NCI-H2171 (cell line): Measurements from ENCODE around the gene PRDM4.
A peak's percentile ranks its signal among the peaks of the same experiment; 100 is the strongest.

ENCODE experiments used
- DNase-seq: peaks from one replicate; lab custom pipeline; 2025; lab: John Stamatoyannopoulos, UW

Gene PRDM4, protein sequence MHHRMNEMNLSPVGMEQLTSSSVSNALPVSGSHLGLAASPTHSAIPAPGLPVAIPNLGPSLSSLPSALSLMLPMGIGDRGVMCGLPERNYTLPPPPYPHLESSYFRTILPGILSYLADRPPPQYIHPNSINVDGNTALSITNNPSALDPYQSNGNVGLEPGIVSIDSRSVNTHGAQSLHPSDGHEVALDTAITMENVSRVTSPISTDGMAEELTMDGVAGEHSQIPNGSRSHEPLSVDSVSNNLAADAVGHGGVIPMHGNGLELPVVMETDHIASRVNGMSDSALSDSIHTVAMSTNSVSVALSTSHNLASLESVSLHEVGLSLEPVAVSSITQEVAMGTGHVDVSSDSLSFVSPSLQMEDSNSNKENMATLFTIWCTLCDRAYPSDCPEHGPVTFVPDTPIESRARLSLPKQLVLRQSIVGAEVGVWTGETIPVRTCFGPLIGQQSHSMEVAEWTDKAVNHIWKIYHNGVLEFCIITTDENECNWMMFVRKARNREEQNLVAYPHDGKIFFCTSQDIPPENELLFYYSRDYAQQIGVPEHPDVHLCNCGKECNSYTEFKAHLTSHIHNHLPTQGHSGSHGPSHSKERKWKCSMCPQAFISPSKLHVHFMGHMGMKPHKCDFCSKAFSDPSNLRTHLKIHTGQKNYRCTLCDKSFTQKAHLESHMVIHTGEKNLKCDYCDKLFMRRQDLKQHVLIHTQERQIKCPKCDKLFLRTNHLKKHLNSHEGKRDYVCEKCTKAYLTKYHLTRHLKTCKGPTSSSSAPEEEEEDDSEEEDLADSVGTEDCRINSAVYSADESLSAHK

GRCh38 chr12:107760809-107761501 is at the start of gene PRDM4:
TSS of gene PRDM4 (minus strand) at chr12:107761137. CDS start at chr12:107760515, 622 bp downstream.
- peak; percentile 93 for DNase-seq

DNA sequence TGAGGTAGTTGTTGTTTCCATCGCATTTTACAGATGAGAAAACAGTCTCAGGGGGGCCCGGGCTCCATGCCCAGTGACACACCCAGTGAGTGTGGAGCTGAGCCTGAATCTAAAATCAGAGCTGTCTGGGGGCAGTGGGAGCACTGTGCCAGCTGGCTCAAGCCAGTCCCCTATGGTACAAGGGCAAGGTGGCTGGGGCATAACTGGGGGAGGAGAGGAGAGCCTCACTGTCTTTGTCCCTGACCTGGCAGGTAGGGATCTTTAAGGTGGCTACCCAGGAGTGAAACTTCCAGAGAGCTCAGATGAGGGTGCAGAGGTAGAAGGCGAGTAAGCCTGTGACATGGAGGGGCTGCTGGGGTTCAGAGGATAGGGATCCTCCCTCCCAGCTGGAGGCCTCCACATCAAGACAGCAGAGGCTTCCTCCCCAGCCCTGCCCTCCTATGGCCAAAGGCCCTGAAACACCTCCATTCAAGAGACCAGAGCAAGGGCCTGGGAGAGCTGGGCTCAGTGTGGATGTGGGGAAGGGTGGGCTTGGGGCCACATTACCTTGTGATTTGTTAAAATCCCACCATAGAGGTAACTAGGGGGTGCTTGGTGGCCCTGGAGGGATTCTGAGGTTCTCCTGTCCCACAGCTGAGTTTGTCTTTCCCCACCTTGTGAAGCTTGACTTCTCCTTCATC is 46.7 kb upstream of the PRDM4 start:
- DNase-seq = no peak

DNA sequence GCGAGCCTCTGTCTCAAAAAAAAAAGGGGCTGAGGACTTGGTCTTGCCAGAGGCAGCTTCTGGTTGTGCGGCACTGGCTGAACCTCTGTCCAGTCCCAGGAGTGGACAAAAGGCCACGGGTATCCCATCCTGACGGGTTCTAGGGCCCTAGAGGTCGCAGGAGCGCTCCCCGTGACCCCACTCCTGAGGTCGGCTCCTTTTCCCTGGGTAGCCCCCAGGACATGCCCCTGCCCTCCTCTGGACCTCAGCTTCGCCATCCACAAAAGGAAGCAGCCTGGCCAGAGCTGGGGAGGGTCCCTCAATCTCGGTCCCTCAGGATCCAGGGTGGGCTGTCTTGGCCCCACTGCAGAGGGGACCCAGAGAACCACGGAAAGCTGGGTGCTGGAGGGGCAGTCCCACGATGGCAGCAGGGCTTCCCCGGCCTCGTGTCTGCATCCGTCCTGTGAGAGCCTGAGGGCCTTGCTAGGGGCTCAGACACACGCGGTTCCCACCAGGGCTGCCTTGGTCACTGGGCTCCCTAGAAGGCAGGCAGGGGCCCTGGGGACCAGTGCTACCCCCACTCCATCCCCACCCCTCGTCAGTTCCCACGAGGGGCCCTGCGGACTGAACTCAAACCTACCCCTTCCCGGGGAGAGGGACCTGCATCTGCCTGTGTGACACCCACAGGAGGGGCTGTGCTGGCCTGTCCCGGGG is 44.7 kb upstream of the PRDM4 start:
- DNase-seq = no peak

- DNase-seq = no peak
Observed at GRCh38 chr12:107803092-107803491, 42.2 kb upstream of the PRDM4 start.

DNA sequence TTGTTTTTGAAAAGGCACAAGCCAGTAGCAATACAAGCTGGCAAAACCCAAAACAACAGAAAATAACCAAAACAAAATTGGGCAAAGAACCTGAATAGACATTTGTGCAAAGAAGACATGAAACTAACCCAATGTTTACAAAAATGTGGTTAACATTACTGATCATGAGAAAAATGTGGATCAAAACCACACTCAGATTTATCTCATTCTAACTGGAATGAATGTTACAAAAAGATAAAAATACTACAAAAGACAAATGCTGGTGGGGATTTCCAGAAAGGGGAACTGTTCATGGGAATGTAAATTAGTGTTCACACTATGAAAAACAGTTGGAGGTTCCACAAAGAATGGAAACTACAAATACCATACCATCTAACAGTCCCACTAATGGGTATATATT is 40.2 kb upstream of the PRDM4 start:
- DNase-seq = no peak

GRCh38 chr12:107798580-107798979 is 37.6 kb upstream of the PRDM4 start:
- no peak for DNase-seq

DNA sequence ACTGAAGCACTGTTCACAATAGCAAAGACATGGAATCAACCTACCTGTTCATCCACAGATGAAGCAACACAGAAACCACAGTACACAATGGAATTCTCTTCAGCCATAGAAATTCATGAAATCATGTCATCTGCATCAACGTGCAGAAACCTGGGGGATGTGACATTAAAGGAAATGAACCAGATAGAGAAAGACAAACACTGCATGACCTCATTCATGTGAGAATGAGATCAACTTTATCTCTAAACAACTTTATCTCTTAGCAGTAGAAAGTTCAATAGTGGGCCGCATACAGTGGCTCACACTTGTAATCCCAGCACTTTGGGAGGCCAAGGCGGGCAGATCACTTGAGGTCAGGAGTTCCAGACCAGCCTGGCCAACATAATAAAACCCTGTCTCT is 33.5 kb upstream of the PRDM4 start:
- no peak for DNase-seq

GRCh38 chr12:107791465-107792089 is 30.6 kb upstream of the PRDM4 start:
- no peak for DNase-seq

DNA sequence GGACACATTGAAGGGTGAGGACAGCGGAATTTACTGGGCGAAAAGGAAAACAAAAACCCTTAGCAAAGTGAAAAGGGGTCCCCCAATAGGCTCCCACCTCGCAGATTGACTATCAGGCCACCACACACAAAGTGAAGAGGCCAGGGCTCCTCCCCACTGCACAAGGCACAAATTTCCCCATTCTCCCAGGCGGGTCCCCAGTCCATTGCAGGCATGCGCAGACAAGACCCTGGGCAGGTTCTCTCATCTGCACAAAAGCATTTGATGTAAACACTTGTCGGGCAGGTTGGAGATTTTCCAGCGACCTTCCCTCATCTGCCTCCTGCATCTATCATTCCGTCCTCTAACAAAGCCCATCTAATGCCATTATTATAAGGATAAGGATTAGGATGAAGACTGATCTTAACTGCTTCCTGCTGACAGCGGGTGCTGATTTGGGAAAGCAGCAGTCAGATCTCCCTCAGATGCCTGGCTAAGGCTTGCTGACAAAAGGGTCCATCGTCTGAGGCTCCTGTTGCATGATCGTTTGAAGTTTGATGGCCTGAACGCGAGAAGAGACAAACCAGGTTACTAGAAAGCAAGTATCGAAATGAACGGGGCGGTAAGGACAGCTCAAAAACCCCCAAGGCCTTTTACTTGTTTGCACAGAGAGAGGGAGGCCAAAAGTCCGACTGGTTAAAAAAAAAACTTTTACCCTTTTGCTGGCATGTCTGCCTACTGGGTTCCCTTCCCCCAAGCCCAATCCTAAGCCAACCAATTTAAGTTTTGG is 27.9 kb upstream of the PRDM4 start:
- peak; percentile 4 for DNase-seq

DNA sequence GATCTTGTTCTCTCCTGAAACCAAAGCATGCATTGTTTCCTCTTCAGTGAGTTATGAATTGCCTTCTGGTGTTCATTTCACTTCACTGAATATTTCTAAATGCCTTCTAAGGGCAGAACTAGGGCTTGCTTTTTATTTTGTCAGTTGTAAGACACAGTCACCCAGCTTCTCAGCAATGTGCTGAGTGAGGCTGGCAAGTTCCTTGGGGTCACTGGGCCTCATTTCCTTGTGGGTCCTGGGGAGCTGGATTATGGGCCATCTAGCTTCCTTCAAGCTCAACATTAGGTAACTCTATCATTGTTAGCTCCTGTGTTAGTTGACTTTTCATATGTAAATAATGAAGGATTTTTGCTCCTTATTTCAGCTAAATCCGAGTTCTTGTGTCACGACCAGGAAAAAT is 27.3 kb upstream of the PRDM4 start:
- peak; percentile 27 for DNase-seq

GRCh38 chr12:107783406-107784376 is 22.8 kb upstream of the PRDM4 start:
- no peak for DNase-seq

- DNase-seq = no peak
Observed at GRCh38 chr12:107782067-107782466, 21.1 kb upstream of the PRDM4 start.

DNA sequence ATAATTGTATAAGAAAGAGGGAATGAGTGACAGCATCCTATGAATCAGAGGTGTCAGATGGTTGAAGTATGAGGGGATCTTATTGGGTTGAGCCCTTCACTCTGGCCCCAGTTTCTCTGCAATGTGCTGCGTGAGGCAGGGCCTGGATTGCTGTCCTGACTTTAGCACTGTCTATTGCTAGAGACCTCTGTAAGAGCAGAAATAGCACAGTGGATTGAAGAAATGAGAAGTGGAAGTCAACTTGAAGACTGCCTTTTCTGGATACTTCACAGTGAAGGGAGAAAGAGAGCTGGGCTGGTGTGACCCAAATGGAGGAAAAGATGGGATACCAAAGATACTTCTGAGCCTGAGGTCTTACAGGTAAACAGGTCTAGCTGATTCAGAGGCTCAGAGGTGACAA is 19.4 kb upstream of the PRDM4 start:
- no peak for DNase-seq

- DNase-seq = no peak
Observed at GRCh38 chr12:107779077-107779831, 18.3 kb upstream of the PRDM4 start.

DNA sequence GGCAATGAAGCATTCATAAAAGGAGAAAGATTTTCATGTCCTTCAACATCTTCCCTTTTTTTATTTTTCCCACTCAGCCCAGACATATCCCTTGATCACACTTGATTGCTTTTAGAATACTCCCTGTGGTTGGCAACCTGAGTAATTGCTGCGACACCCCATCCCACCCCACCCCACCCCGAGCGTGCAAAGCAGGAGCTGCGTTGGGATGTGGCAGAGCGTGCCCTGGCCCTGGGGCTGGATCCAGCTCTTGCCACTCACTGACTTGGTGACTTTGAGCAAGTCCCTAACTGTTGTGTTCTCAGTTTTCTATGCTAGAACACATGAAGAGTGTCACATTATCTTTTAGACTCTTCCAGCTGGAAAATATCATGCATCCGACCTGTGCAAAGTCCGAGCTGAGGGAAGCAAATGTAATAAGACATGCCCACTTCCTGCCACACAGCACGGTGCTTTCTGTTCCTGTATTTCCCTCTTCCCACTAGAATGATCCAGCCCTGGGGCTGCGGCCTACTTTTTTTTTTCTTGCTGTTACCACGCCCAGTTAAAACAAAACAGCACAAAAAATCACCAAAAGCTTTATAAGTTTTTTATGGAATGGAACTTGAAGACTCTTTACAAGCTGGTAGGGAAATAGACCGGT is 17.6 kb upstream of the PRDM4 start:
- no peak for DNase-seq

DNA sequence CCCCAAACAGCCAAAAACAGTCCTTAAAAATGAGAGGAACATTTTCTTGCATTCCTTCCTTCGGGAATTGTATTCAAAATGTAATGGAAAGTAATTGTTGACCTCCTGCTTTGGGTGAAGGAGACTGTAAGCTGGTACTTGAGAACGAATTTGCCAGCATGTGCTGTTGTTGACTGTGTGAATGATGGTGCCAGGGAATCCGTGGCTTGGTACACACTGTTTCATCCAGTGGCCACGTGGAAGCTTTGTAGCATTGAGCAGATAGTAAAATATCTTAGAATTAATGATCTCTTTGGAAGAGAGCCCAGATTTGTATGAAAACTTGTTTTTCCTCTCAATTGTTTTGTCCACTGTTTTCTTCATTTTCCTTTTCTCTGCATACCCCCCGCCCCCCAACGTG is 15.2 kb upstream of the PRDM4 start:
- DNase-seq = no peak

DNA sequence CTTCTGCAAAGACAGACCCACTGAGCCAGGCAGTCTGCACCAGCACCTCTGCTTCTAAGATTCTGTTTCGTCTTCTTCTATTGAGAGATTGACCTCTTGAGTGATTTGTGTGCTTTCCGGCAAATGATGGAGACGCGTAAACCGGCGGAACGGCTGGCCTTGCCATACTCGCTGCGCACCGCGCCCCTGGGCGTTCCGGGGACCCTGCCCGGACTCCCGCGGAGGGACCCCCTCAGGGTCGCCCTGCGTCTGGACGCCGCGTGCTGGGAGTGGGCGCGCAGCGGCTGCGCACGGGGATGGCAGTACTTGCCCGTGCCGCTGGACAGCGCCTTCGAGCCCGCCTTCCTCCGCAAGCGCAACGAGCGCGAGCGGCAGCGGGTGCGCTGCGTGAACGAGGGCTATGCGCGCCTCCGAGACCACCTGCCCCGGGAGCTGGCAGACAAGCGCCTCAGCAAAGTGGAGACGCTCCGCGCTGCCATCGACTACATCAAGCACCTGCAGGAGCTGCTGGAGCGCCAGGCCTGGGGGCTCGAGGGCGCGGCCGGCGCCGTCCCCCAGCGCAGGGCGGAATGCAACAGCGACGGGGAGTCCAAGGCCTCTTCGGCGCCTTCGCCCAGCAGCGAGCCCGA is 14.3 kb upstream of the PRDM4 start:
- peak; percentile 44 for DNase-seq
